GM12801 (cell line): ENCODE results near the gene NKD1.

Experiments used
- TF ChIP-seq, protein P1 (sequence below): IDR thresholded peaks from one replicate; pipeline ENCODE4 v1.5.1; 2011; ENCODE audit warnings: control low read depth; ENCODE audit not compliant: insufficient read length; ENCODE audit errors: extremely low read depth

NKD1 gene

GRCh38 chr16:50616883-50617645 is 68.9 kb downstream of the NKD1 start:
- TF ChIP-seq, protein P1, sequence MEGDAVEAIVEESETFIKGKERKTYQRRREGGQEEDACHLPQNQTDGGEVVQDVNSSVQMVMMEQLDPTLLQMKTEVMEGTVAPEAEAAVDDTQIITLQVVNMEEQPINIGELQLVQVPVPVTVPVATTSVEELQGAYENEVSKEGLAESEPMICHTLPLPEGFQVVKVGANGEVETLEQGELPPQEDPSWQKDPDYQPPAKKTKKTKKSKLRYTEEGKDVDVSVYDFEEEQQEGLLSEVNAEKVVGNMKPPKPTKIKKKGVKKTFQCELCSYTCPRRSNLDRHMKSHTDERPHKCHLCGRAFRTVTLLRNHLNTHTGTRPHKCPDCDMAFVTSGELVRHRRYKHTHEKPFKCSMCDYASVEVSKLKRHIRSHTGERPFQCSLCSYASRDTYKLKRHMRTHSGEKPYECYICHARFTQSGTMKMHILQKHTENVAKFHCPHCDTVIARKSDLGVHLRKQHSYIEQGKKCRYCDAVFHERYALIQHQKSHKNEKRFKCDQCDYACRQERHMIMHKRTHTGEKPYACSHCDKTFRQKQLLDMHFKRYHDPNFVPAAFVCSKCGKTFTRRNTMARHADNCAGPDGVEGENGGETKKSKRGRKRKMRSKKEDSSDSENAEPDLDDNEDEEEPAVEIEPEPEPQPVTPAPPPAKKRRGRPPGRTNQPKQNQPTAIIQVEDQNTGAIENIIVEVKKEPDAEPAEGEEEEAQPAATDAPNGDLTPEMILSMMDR: no peak

GRCh38 chr16:50617646-50618184 is 69.5 kb downstream of the NKD1 start:
- TF ChIP-seq, protein P1: no peak

- TF ChIP-seq, protein P1: no peak
Measured at GRCh38 chr16:50618238-50618918, 70.2 kb downstream of the NKD1 start.

- TF ChIP-seq, protein P1: no peak
Measured at GRCh38 chr16:50619702-50620491, 71.7 kb downstream of the NKD1 start.

DNA sequence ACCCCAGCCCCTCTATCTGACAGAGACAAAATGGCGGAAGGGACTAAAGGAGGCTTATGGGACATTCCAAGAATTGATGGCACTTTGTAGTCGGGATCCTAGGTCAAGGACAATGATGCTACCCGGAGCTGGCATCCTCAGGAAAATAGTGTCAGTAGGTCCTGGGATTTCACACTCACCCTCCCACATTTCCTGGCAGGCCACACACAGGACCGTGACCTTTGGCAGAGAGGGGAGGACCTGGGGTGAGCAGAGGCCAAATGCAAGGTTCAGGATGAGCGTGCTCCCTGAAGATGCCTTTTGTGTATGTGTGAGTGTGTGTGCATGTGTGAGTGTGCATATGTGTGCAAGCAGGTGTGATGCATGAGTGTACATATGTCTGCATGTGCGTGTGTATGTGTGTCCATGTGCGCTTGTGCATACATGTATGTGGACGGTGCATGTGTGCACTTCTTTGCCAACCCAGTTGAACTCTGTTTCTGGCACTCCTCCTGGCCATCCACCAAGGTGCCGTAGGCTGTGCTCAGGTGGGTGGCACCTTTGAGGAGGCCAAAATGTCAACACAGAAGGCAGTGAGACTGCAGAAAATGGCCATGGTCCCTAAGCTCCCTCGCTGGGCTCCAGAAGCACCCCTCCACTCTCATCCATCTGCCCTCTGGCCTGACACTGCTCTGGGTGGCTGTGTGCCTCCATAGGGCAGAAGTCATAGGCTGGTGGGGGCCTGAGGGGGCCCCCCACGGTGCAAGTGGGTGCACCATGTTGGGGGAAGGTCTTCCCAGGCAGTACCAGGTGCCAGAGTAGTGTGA is 72.7 kb downstream of the NKD1 start:
- TF ChIP-seq, protein P1: no peak

- TF ChIP-seq, protein P1: no peak
Measured at GRCh38 chr16:50621452-50621792, 73.2 kb downstream of the NKD1 start.
